PFSK-1 (cell line): ENCODE measurements around the gene FYB1.

Experiments
- FOXP2 ChIP-seq: optimal IDR thresholded peaks from 2 replicates; pipeline ENCODE3; 2011; ENCODE audit warnings: borderline replicate concordance, control low read depth, inconsistent platforms; ENCODE audit not compliant: insufficient read depth; ENCODE audit errors: extremely low read length, extremely low read depth
- POLR2AphosphoS5 ChIP-seq: IDR thresholded peaks from 2 replicates; pipeline ENCODE4 v1.6.1; 2012; ENCODE audit warnings: low read depth, mild to moderate bottlenecking, control low read depth, low read length, moderate library complexity
- TF ChIP-seq, protein P1 (sequence below), 2 experiments: IDR thresholded peaks; 2 replicates each; pipeline versions ENCODE4 v1.6.1 to v1.8.0; 2011 to 2012; ENCODE audit warnings: low read depth in 2 of 2, low read length in 2 of 2, control low read depth in 1 of 2, inconsistent platforms in 1 of 2, mild to moderate bottlenecking in 1 of 2, moderate library complexity in 1 of 2; ENCODE audit not compliant: insufficient read depth in 1 of 2

DNA sequence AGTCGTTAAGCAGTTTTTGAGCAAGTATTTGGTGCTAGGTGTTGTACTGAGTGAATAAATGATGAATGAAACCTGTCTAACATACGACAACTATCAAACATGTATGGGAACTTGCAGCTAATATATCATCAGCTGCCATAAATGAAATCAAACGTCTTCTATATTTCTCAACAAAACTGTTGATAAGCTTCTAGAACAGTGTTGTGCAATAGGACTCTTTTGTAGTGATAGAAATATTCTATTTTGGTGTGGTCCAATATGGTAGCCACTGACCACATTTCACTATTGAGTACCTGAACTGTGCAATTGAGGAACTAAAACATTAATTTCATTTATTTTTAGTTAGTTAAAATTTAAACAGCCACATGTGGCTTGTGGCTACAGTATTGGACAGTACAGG lies 16.3 kb upstream of the FYB1 start:
- TF ChIP-seq POLR2AphosphoS5 = no peak
- no peak for TF ChIP-seq FOXP2
- TF ChIP-seq, protein P1, sequence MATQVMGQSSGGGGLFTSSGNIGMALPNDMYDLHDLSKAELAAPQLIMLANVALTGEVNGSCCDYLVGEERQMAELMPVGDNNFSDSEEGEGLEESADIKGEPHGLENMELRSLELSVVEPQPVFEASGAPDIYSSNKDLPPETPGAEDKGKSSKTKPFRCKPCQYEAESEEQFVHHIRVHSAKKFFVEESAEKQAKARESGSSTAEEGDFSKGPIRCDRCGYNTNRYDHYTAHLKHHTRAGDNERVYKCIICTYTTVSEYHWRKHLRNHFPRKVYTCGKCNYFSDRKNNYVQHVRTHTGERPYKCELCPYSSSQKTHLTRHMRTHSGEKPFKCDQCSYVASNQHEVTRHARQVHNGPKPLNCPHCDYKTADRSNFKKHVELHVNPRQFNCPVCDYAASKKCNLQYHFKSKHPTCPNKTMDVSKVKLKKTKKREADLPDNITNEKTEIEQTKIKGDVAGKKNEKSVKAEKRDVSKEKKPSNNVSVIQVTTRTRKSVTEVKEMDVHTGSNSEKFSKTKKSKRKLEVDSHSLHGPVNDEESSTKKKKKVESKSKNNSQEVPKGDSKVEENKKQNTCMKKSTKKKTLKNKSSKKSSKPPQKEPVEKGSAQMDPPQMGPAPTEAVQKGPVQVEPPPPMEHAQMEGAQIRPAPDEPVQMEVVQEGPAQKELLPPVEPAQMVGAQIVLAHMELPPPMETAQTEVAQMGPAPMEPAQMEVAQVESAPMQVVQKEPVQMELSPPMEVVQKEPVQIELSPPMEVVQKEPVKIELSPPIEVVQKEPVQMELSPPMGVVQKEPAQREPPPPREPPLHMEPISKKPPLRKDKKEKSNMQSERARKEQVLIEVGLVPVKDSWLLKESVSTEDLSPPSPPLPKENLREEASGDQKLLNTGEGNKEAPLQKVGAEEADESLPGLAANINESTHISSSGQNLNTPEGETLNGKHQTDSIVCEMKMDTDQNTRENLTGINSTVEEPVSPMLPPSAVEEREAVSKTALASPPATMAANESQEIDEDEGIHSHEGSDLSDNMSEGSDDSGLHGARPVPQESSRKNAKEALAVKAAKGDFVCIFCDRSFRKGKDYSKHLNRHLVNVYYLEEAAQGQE (IDR thresholded peaks at IDR 0.05; ENCODE audit: insufficient read depth in 1 of 2, low read depth in 2 of 2, low read length in 2 of 2) = no peak
